Measurements from ENCODE around the gene RAB11FIP3.

Gene RAB11FIP3

DNA sequence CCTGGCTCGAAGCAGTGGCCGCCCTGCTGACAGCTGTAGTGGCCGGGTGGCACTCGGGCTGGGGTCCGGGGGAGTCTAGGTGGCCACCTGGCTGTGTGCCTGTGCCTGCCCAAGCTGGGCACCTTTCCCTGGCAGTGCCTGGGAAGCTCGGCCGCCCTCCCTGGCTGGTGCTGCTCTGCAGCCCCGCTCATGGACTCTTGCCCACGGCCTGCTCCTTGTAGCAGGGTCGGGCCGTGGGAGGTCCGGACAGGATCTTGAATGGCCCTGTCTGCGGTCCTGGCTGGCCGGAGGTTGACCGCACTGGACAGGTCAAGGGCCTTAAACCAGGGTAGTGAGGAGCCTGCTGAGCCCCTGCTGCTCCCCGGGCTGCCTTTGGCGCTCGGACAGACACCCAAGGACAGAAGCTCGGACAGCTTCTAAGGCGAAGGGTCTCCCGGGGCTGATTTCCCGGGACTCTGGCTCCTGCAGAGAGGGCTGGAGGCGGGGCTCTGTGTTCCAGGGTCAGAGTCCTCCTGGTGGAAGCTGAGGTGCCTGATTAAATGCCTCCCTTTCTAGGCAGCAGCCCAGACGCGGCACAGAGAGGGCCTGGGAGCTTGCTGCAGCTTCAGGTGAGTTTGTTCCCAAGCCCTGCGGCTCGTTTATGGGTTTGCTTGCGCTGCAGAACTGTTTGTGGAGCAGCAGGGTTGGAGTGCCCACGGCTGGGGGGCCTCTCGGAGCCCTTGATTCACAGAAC is 108.1 kb downstream of the RAB11FIP3 start:
- no peak for DNase-seq (ENCODE audit: low read depth)

- DNase-seq (ENCODE audit: low read depth), result no peak
Observed at GRCh38 chr16:534135-534534, 108.7 kb downstream of the RAB11FIP3 start.

- no peak for DNase-seq (ENCODE audit: low read depth)
Observed at GRCh38 chr16:534856-535445, 109.5 kb downstream of the RAB11FIP3 start.

DNA sequence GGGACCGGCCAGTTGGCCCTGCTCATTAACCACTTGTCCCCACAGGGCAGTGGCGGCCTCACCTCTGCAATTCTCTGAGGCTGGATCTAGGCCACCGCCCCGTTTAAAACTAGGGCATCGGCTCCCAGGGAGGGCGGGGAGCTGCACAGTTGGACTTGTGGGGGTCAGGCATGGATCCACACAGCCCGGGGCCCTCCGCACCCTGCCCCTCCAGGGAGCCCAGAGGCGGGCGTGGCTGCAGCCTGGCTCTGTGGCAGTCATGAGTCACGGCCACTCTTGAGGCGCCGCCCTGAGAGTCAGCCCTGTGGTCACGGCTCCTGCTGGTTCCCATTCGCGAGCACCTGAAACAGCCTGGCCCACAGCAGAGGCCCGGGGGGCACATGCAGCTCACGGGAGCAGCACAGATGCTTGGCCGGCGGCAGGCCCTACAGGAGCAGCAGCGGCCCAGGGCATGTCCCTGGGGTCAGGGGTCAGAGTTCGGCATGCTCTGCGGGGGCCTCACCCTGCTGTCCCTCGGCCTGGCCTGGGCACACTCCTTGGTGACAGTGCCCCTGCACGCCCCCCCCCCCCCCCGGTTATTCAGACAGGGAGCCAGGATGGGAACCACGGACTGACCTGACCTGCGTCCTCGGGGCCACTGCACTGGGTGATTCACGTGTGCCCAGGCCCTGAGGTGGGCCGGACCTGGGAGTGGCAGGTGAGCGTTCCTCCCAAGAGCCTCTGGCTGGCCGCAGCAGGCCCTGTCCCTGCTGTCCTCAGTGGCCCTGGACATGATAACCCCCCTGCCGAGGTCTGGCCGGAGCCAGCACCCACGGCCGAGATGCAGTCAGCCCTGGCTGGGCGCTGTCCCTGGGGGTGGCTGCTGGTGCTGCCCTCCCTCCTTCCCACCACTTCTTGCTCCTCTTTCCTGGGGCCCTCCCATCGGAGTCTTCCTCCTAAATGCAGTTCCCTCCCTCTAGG is 110.3 kb downstream of the RAB11FIP3 start:
- no peak for DNase-seq (ENCODE audit: low read depth)

GRCh38 chr16:536746-537145 is 111.3 kb downstream of the RAB11FIP3 start:
- DNase-seq (ENCODE audit: low read depth), result no peak

DNA sequence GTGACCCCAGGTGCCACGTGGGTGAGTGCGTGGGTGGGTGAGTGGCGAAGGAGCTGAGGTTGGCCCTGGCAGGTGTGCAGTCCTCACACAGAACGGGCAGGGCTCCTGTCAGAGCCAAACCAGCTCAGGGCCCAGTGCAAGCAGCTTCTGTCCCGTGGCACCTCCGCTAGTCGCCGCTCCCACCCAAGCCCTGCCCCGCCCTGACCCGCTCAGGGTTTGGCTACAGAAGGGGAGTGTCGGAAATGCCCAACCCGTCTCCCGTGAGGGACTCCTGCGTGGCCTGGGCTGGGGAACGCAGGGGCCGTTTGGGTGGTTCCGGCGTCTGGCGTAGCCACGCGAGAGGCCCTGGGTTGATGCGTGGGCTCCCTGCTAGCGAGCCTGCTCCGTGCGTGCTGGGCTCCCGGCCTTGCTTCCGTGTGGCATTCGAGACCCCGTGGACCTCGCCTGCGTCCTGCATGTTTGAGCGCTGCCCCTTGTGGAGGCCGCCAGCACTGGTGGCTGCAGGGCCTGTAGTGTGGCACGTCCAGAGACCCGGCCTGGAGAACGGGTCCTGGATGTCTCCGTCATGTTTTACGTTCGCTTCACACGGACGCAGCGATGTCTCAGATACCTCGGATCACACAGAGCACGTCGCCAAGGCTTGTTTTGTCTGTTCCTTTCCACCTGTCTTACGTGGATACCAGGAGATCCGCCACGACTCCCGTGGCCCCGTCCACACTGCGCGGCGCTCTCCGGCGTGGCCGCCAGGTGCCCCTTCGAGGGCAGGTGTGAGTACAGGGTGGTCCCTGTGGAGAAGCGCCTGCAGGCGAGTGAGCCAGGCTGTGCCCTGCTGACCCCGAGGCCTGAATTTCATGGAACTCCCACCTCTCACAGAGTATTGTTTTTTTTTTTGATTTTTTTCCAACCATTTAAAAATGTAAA is 112.2 kb downstream of the RAB11FIP3 start:
- DNase-seq (ENCODE audit: low read depth), result no peak

- DNase-seq (ENCODE audit: low read depth), result no peak
Observed at GRCh38 chr16:539901-540530, 114.6 kb downstream of the RAB11FIP3 start.

GRCh38 chr16:540645-541340 is 115.3 kb downstream of the RAB11FIP3 start:
- DNase-seq (ENCODE audit: low read depth), result no peak

DNA sequence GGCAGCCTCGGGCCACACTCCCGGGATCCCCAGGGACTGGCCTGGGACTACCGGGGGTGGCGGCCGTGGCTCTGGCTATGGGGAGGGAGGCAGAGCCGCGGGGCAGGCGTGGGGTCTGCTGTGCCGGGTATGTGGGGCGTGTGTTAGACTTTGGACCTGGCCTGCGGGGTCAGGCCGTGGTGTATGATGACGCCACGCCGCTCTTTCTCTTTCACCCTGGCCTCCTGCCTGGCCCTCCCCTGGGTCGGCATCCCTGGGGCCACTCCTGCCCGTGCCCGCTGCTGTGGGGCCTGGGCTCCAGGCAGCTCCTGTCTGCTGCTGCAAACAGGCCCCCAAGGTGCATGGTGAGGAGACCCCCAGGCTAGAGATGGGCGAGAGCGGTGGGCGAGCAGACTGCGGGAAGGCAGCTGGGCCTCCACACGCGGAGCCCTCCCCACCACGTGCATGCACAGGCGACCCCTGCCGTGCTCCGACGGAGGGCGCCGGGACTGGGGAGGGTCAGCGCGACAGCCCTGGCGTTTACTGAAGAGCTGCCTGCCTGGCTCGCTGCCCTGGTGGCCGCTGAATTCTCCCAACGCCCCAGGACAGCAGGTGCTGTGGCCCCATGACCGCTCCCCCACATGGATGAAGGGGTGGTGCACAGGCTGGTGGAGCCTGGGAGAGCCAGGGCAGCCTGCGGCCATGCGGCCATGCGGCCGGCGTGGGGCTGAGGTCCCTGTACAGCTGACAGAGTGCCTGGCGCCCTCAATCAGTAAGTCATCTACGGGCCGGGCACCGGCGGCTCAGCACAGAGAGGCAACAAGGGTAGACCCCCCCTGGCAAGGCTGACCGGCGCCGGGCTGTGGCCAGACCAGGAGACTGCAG is 118.1 kb downstream of the RAB11FIP3 start:
- DNase-seq (ENCODE audit: low read depth), result no peak

DNA sequence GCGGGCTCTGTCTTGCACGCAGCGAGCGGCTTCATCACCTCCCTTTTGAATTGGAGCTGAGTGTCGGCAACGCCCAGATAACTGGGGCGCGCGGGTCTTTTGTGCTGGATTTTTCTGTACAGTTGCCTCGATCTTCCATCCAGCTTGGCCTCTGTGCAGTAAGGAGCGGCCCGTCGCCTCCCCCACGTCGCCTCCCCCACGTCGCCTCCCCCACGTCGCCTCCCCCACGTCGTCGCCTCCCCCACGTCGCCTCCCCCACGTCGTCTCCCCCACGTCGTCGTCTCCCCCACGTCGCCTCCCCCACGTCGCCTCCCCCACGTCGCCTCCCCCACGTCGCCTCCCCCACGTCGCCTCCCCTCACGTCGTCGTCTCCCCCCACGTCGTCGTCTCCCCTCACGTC is 119.1 kb downstream of the RAB11FIP3 start:
- no peak for DNase-seq (ENCODE audit: low read depth)

GRCh38 chr16:546909-547770 is 121.7 kb downstream of the RAB11FIP3 start:
- DNase-seq (ENCODE audit: low read depth), result peak; percentile 45

DNA sequence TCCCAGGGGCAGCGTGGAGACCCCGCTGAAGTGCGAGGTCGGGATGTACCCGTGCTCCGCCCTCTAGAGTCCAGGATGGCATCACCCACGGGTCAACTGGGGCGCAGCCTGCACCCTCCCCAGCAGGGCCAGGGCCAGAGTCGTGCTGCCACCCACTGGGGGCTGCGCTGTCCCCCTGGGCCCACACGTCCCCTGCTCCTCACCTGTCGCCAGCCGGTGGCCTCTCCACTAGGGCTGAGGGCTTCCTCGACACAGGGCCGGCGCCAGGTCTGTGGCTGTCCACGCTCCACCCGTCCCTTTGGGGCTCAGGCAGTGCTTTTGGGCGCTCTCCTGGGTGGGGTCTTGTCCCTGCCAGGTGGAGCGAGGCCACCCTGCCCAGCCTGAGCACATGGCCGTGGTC is 123.1 kb downstream of the RAB11FIP3 start:
- DNase-seq (ENCODE audit: low read depth), result no peak

GRCh38 chr16:549544-550263 is 124.3 kb downstream of the RAB11FIP3 start:
- no peak for DNase-seq (ENCODE audit: low read depth)

GRCh38 chr16:551210-551609 is 125.8 kb downstream of the RAB11FIP3 start:
- DNase-seq (ENCODE audit: low read depth), result no peak

- no peak for DNase-seq (ENCODE audit: low read depth)
Observed at GRCh38 chr16:552171-552570, 126.7 kb downstream of the RAB11FIP3 start.

DNA sequence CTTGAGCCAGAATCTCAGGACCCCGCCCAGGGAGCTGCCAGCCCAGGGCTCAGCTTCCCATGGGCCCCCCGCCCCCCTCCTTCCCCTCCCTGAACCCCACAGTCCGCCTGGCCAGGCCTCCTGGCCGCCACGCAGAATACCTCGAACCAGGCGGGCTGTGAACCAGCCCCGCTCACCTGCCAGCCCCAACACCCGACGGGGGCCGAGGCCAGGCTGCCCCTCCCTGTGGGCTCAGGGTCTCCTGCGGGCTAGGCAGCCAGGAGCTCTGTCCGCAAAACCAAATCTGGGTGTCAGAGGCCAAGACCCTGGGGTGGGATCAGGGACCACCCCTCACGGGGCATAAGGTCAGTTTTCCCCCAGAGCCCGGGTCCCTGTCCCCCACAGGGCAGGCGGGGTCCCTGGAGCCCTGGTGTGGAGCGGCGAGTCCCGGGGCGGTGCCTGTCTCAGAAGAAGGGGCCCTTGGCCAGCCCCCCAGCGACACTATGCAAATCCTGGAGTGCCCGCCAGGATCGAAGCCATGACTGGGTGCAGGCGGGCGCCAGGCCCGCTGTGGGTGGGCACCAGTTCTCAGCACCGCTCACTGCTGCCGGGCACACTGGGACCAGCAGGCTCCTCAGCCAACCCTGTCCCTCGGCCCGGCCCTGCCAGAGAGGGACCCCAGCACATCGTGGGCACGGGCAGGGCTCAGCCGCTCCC is 128.3 kb downstream of the RAB11FIP3 start:
- no peak for DNase-seq (ENCODE audit: low read depth)

DNA sequence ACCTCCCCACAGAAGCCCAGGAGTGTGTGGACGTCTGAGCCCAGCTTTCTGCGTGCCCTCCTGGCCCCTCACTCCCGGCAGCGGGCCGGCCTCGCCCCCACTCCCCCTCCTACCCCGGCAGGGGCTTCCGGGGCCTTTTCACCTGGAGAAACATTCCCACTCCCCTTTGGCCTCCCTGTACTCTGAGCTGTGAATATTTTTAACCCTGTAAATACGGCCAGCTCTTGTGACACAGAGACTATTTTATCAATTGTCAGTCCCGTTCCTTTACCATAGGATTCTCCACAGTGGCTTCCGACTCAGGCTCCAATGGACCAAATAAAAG is 128.8 kb downstream of the RAB11FIP3 start:
- no peak for DNase-seq (ENCODE audit: low read depth)
